ENCODE measurements around the gene PTCD1. TPM values are rescaled to one million over a fixed set of nuclear protein-coding genes. Genes with fewer than 3 reads are reported as not detected.

The PTCD1 gene
- total and polyA plus RNA-seq, 9 of the 15 experiments (the other 6 are each of a cell fraction or from before 2014, with no cell fraction given): 0.46 to 17.1 (median 6.2) TPM

- no peak for TF ChIP-seq ATF2 (CRISPR knock-in tag; IDR thresholded peaks at IDR 0.05)
- TF ChIP-seq BCOR (IDR thresholded peaks at IDR 0.05): peak; percentile 67; the same call in 1 of the 2 replicates
- TF ChIP-seq ETV5 (CRISPR knock-in tag; IDR thresholded peaks at IDR 0.05; ENCODE audit: low read depth): no peak
- TF ChIP-seq THAP12 (CRISPR knock-in tag; IDR thresholded peaks at IDR 0.05): no peak
- TF ChIP-seq YY1 (IDR thresholded peaks at IDR 0.05; ENCODE audit: borderline replicate concordance in 1 of 3, control insufficient read depth in 1 of 3, extremely low read depth in 1 of 3, insufficient read depth in 3 of 3, insufficient read length in 1 of 3, insufficient replicate concordance in 2 of 3, low read depth in 1 of 3, low read length in 2 of 3): no peak
- no peak for TF ChIP-seq ZNF699 (CRISPR knock-in tag; IDR thresholded peaks at IDR 0.05; ENCODE audit: insufficient replicate concordance)
- no peak for TF ChIP-seq ZNF77 (CRISPR knock-in tag; IDR thresholded peaks at IDR 0.05)
- TF ChIP-seq TBL1XR1 (IDR thresholded peaks at IDR 0.05; ENCODE audit: low read length in 2 of 2): peak in 1 of 2 experiments; percentile 52; a peak in 1 of 4 replicates
- TF ChIP-seq BRF2 (IDR thresholded peaks at IDR 0.05; ENCODE audit: borderline replicate concordance, insufficient read depth, insufficient read length): no peak
- no peak for TF ChIP-seq POLR2G (IDR thresholded peaks at IDR 0.05; ENCODE audit: low read depth, low read length)
- no peak for TF ChIP-seq MLX (CRISPR knock-in tag; conservative IDR thresholded peaks at IDR 0.05)
- no peak for TF ChIP-seq GTF2E2 (tag; IDR thresholded peaks at IDR 0.05)
- TF ChIP-seq MAX (CRISPR knock-in tag; IDR thresholded peaks at IDR 0.05): peak; percentile 19; the same call in 1 of the 2 replicates
- no peak for TF ChIP-seq ZBTB49 (CRISPR knock-in tag; IDR thresholded peaks at IDR 0.05; ENCODE audit: borderline replicate concordance)
- TF ChIP-seq USF2 (CRISPR knock-in tag; IDR thresholded peaks at IDR 0.05): peak; percentile 8; the same call in 1 of the 2 replicates
- TF ChIP-seq SIN3A (IDR thresholded peaks at IDR 0.05; ENCODE audit: borderline replicate concordance in 2 of 2, control insufficient read depth in 1 of 2, low read depth in 2 of 2, low read length in 2 of 2): peak in 1 of 2 experiments; percentile 77; a peak in 2 of 4 replicates
Observed at GRCh38 chr7:99407872-99408378, 30.7 kb downstream of the PTCD1 start (continued).
